ENCODE data around the gene ETV3. TPM values are rescaled to one million over a fixed set of nuclear protein-coding genes. Genes with fewer than 3 reads are reported as not detected.

Gene ETV3
- total and polyA plus RNA-seq, 2 of the 13 experiments (the other 11 are each of a cell fraction or from before 2014, with no cell fraction given): 4.2 to 5.8 TPM

DNA sequence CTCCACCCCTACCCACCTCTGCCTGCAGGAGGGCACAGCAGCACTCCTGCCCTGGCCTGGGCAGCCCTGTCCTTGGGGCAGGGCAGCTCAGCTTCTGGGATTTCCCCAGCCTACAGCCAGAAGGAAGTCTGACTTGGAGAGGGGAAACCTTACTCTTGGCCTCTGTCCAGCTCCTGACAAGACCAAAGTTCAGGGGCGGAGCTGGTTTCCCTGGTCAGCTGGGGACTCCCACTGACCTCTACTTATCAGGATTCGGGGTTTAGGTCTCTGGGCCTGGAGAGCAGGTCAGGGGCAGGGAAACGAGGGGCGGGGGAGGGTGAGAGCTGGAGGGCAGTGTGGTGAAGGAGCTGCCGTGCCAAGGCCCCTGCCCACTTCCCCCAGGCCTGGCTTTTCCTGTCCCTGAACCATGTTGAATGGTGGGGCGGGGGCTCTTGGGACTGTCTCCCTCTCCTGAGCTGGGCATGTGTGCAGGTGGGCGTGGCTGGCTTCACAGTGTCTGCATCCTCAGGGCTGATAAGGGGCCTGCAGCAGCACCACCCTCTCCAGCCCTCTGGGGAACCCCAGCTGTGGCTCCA is 16.8 kb upstream of the ETV3 start (continued):
- TF ChIP-seq ZNF138 (CRISPR knock-in tag; IDR thresholded peaks at IDR 0.05; ENCODE audit: low read depth) (no peak), SSRP1 (CRISPR knock-in tag; IDR thresholded peaks at IDR 0.05) (no peak), ZNF343 (CRISPR knock-in tag; IDR thresholded peaks at IDR 0.05) (no peak), MTF1 (CRISPR knock-in tag; IDR thresholded peaks at IDR 0.05) (no peak), POLR2AphosphoS2 (IDR thresholded peaks at IDR 0.05; ENCODE audit: low read depth, low read length) (no peak), ZNF747 (CRISPR knock-in tag; IDR thresholded peaks at IDR 0.05; ENCODE audit: borderline replicate concordance) (no peak), SIX4 (CRISPR knock-in tag; IDR thresholded peaks at IDR 0.05) (no peak), KMT2B (CRISPR knock-in tag; IDR thresholded peaks at IDR 0.05) (no peak), SATB2 (CRISPR knock-in tag; IDR thresholded peaks at IDR 0.05) (no peak), NAIF1 (CRISPR knock-in tag; IDR thresholded peaks at IDR 0.05; ENCODE audit: borderline replicate concordance) (no peak), THRA (CRISPR knock-in tag; IDR thresholded peaks at IDR 0.05; ENCODE audit: borderline replicate concordance) (peak; percentile 66; the same call in 1 of the 2 replicates), CBX1 (IDR thresholded peaks at IDR 0.05; ENCODE audit: low read depth) (no peak), ZNF274 (CRISPR knock-in tag; IDR thresholded peaks at IDR 0.05) (no peak), ZNF674 (CRISPR knock-in tag; IDR thresholded peaks at IDR 0.05; ENCODE audit: low read depth) (no peak), ZNF792 (CRISPR knock-in tag; IDR thresholded peaks at IDR 0.05) (no peak), MXI1 (IDR thresholded peaks at IDR 0.05; ENCODE audit: borderline replicate concordance, low read depth, low read length) (no peak), SIX1 (CRISPR knock-in tag; IDR thresholded peaks at IDR 0.05; ENCODE audit: borderline replicate concordance) (no peak)
- TF ChIP-seq, protein P1, sequence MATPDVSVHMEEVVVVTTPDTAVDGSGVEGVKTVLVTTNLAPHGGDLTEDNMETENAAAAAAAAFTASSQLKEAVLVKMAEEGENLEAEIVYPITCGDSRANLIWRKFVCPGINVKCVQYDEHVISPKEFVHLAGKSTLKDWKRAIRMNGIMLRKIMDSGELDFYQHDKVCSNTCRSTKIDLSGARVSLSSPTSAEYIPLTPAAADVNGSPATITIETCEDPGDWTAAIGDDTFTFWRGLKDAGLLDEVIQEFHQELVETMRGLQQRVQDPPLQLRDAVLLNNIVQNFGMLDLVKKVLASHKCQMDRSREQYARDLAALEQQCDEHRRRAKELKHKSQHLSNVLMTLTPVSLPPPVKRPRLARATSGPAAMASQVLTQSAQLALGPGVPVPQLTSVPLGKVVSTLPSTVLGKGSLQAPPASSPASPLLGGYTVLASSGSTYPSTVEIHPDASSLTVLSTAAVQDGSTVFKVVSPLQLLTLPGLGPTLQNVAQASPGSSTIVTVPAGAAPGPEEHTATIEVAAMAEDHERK (CRISPR knock-in tag; IDR thresholded peaks at IDR 0.05; ENCODE audit: low read depth): no peak
- TF ChIP-seq, protein P2, sequence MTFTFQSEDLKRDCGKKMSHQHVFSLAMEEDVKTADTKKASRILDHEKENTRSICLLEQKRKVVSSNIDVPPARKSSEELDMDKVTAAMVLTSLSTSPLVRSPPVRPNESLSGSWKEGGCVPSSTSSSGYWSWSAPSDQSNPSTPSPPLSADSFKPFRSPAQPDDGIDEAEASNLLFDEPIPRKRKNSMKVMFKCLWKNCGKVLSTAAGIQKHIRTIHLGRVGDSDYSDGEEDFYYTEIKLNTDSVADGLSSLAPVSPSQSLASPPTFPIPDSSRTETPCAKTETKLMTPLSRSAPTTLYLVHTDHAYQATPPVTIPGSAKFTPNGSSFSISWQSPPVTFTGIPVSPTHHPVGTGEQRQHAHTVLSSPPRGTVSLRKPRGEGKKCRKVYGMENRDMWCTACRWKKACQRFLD (CRISPR knock-in tag; IDR thresholded peaks at IDR 0.05; ENCODE audit: borderline replicate concordance): no peak
- TF ChIP-seq, protein P3, sequence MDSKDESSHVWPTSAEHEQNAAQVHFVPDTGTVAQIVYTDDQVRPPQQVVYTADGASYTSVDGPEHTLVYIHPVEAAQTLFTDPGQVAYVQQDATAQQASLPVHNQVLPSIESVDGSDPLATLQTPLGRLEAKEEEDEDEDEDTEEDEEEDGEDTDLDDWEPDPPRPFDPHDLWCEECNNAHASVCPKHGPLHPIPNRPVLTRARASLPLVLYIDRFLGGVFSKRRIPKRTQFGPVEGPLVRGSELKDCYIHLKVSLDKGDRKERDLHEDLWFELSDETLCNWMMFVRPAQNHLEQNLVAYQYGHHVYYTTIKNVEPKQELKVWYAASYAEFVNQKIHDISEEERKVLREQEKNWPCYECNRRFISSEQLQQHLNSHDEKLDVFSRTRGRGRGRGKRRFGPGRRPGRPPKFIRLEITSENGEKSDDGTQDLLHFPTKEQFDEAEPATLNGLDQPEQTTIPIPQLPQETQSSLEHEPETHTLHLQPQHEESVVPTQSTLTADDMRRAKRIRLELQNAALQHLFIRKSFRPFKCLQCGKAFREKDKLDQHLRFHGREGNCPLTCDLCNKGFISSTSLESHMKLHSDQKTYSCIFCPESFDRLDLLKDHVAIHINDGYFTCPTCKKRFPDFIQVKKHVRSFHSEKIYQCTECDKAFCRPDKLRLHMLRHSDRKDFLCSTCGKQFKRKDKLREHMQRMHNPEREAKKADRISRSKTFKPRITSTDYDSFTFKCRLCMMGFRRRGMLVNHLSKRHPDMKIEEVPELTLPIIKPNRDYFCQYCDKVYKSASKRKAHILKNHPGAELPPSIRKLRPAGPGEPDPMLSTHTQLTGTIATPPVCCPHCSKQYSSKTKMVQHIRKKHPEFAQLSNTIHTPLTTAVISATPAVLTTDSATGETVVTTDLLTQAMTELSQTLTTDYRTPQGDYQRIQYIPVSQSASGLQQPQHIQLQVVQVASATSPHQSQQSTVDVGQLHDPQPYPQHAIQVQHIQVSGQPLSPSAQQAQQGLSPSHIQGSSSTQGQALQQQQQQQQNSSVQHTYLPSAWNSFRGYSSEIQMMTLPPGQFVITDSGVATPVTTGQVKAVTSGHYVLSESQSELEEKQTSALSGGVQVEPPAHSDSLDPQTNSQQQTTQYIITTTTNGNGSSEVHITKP (CRISPR knock-in tag; IDR thresholded peaks at IDR 0.05; ENCODE audit: low read depth): no peak
- TF ChIP-seq, protein P4, sequence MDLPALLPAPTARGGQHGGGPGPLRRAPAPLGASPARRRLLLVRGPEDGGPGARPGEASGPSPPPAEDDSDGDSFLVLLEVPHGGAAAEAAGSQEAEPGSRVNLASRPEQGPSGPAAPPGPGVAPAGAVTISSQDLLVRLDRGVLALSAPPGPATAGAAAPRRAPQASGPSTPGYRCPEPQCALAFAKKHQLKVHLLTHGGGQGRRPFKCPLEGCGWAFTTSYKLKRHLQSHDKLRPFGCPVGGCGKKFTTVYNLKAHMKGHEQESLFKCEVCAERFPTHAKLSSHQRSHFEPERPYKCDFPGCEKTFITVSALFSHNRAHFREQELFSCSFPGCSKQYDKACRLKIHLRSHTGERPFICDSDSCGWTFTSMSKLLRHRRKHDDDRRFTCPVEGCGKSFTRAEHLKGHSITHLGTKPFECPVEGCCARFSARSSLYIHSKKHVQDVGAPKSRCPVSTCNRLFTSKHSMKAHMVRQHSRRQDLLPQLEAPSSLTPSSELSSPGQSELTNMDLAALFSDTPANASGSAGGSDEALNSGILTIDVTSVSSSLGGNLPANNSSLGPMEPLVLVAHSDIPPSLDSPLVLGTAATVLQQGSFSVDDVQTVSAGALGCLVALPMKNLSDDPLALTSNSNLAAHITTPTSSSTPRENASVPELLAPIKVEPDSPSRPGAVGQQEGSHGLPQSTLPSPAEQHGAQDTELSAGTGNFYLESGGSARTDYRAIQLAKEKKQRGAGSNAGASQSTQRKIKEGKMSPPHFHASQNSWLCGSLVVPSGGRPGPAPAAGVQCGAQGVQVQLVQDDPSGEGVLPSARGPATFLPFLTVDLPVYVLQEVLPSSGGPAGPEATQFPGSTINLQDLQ (CRISPR knock-in tag; IDR thresholded peaks at IDR 0.05): no peak
